ENCODE data around the gene PLD2.
"Not testable (repeated sequence)": the region's sequence is repeated elsewhere in the genome, so short reads cannot be mapped to it uniquely, and the experiment has no call there.

The PLD2 gene

GRCh38 chr17:4860651-4861050 is 53.7 kb downstream of the PLD2 start:
- TF ChIP-seq, protein P1, sequence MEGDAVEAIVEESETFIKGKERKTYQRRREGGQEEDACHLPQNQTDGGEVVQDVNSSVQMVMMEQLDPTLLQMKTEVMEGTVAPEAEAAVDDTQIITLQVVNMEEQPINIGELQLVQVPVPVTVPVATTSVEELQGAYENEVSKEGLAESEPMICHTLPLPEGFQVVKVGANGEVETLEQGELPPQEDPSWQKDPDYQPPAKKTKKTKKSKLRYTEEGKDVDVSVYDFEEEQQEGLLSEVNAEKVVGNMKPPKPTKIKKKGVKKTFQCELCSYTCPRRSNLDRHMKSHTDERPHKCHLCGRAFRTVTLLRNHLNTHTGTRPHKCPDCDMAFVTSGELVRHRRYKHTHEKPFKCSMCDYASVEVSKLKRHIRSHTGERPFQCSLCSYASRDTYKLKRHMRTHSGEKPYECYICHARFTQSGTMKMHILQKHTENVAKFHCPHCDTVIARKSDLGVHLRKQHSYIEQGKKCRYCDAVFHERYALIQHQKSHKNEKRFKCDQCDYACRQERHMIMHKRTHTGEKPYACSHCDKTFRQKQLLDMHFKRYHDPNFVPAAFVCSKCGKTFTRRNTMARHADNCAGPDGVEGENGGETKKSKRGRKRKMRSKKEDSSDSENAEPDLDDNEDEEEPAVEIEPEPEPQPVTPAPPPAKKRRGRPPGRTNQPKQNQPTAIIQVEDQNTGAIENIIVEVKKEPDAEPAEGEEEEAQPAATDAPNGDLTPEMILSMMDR (IDR thresholded peaks at IDR 0.05; ENCODE audit: low read depth, low read length, missing control alignments): no peak
- H3K4me3 ChIP-seq (ENCODE audit: low read depth, low read length): no peak overlapping the region
- no peak for DNase-seq (ENCODE audit: low read depth)

DNA sequence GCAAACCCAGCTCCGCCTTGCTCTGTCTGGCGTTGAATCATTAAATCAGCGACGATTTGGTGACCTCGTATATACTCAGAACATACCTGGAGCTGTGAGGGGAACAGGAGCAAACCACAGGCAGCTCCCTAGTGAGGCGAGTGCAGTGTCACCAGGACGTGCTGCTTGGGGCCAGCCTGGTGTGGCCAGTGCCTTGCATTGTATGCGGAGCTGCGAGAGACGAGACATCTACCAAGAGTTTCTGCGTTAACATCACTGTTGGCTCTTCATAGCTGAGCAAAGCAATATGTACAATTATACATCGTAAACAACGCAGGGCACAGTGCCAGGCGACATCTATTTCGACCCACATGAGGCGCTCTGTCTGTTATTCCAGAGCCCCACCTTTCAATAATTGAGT is 54.1 kb downstream of the PLD2 start:
- H3K4me3 ChIP-seq (ENCODE audit: low read depth, low read length): no peak overlapping the region
- DNase-seq (ENCODE audit: low read depth): no peak
- TF ChIP-seq, protein P1 (IDR thresholded peaks at IDR 0.05; ENCODE audit: low read depth, low read length, missing control alignments): no peak

DNA sequence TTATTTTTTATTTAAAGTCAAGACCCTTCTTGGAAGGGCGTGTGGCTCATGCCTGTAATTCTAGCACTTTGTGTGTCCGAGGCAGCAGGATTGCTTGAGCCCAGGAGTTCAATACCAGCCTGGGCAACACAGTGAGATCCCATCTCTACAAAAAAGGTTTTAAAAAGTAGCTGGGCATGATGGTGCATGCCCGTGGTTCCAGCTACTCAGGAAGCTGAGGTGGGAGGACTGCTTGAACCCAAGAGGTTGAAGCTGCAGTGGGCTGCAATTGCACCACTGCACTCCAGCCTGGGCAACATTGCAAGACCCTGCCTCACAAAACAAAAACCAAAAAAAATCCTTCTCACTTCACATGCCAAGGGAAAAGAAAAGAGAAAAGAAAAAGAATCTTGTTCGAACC is 55.8 kb downstream of the PLD2 start:
- H3K4me3 ChIP-seq (ENCODE audit: low read depth, low read length): no peak overlapping the region
- TF ChIP-seq, protein P1 (IDR thresholded peaks at IDR 0.05; ENCODE audit: low read depth, low read length, missing control alignments): no peak
- DNase-seq (ENCODE audit: low read depth): no peak

DNA sequence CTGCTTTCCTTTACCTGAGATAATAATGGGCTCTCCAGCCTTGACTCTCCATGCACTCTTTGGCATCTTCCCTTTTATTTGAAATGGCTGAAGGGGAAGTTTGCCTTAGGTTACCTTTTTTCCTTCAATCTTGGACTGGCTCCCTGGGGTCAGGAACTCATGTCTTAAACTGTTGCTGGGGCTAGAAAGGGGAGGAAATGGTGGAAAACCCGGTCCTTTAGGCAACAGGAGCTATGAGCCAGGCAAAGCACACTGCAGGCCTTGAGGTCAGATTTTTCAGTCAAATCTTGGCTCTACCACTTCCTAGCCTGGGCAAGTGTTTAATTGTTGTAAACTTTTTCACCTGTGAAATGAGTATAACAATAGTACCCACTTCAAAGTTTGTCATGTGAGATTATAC is 56.4 kb downstream of the PLD2 start:
- DNase-seq (ENCODE audit: low read depth): no peak
- TF ChIP-seq, protein P1 (IDR thresholded peaks at IDR 0.05; ENCODE audit: low read depth, low read length, missing control alignments): no peak
- H3K4me3 ChIP-seq (ENCODE audit: low read depth, low read length): no peak overlapping the region

DNA sequence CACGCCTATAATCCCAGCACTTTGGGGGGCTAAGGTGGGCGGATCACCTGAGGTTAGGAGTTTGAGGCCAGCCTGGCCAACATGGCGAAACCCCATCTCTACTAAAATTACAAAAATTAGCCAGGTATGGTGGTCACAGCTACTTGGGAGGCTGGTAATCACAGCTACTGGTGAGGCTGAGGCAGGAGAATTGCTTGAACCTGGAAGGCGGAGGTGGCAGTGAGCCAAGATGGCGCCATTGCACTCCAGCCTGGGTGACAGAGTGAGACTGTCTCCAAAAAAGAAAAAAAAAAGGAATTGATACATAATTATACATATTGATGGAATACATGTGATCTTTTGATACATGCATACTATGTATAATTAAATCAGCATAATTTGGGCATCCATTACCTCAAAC is 60.6 kb downstream of the PLD2 start:
- DNase-seq (ENCODE audit: low read depth); H3K4me3 ChIP-seq (ENCODE audit: low read depth, low read length): not testable (repeated sequence)

GRCh38 chr17:4869058-4869998 is 62.4 kb downstream of the PLD2 start:
- H3K4me3 ChIP-seq (ENCODE audit: low read depth, low read length); DNase-seq (ENCODE audit: low read depth): not testable (repeated sequence)

- no peak for DNase-seq (ENCODE audit: low read depth)
- TF ChIP-seq, protein P1 (IDR thresholded peaks at IDR 0.05; ENCODE audit: low read depth, low read length, missing control alignments): no peak
- no peak overlapping the region for H3K4me3 ChIP-seq (ENCODE audit: low read depth, low read length)
Observed at GRCh38 chr17:4870855-4871254, 63.9 kb downstream of the PLD2 start.

DNA sequence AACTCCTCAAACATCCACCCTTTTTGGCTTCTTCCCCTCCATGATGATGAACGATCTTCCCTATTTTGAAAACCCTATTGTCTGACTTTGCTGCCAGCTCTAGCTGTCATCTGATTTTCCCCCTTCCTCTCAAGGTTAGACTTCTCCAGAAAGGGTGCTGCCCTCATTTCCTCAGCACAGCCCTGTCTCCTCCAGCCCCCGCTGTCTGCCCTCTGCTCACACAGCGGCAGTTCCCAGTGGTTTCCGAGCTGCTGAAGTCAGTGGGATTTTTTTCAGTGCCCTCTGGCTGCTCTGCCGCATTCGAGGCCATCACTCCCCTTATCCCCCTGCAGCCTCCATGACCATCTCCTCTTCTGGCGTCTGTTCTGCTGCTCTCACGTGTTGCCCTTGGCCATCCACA is 65.8 kb downstream of the PLD2 start:
- no peak for DNase-seq (ENCODE audit: low read depth)
- TF ChIP-seq, protein P1 (IDR thresholded peaks at IDR 0.05; ENCODE audit: low read depth, low read length, missing control alignments): no peak
- H3K4me3 ChIP-seq (ENCODE audit: low read depth, low read length): no peak overlapping the region
